ENCODE results near the gene CYP4B1.
"Not testable (repeated sequence)": the region's sequence is repeated elsewhere in the genome, so short reads cannot be mapped to it uniquely, and the experiment has no call there.

Gene CYP4B1

DNA sequence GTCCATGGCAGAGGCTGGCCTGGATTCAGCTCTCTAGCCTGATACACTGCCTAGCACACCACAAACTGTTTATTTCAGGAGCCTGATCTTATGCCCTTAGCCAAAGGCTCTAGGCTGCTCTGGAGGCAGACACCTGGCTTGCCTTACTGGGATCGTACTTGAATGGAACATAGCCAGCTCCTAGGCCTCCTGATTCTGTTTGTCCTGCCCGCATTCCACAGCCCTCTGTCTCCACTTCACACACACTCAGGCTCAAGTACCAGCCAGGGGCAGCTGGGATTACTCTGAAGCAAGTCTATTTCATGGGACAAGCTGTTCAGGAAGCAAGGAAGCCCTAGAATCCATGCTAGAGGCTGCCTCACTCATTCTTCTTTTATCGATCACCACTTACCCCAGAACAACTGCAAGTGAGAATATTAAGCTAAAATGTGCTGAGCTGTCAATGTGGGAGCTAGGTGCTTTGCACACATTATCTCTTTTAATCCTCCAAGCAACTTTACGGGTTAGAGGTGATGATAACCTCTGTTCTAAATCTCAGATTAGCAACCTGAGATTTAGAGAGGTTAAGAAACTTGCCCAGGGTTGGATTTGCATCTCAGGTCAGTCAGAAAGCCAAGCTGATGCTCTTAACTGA is 31.1 kb upstream of the CYP4B1 start:
- Histone ChIP-seq H3K79me2 (ENCODE audit: control insufficient read depth, insufficient read depth, low read length, unreplicated experiment) (no peaks in the 10 kb centered on the region), H3K36me3 (ENCODE audit: insufficient read depth, low read length) (no peaks in the 10 kb centered on the region), H3K4me3 (ENCODE audit: low read depth, low read length) (no peak overlapping the region), H3K4me1 (ENCODE audit: control insufficient read depth, insufficient read depth, low read length, unreplicated experiment) (no peaks in the 10 kb centered on the region), H2AFZ (ENCODE audit: low read length, unreplicated experiment) (no peak overlapping the region), H3K27me3 (ENCODE audit: insufficient read depth, low read length) (peaks cover 21% of the 10 kb centered on the region), H3K27ac (ENCODE audit: low read depth, low read length) (no peak overlapping the region)

GRCh38 chr1:46768445-46768844 is 30.4 kb upstream of the CYP4B1 start:
- Histone ChIP-seq H2AFZ (ENCODE audit: low read length, unreplicated experiment) (no peak overlapping the region), H3K4me3 (ENCODE audit: low read depth, low read length) (no peak overlapping the region), H3K4me1 (ENCODE audit: control insufficient read depth, insufficient read depth, low read length, unreplicated experiment) (no peaks in the 10 kb centered on the region), H3K27ac (ENCODE audit: low read depth, low read length) (no peak overlapping the region), H3K27me3 (ENCODE audit: insufficient read depth, low read length) (peaks cover 21% of the 10 kb centered on the region), H3K36me3 (ENCODE audit: insufficient read depth, low read length) (no peaks in the 10 kb centered on the region), H3K79me2 (ENCODE audit: control insufficient read depth, insufficient read depth, low read length, unreplicated experiment) (no peaks in the 10 kb centered on the region)

DNA sequence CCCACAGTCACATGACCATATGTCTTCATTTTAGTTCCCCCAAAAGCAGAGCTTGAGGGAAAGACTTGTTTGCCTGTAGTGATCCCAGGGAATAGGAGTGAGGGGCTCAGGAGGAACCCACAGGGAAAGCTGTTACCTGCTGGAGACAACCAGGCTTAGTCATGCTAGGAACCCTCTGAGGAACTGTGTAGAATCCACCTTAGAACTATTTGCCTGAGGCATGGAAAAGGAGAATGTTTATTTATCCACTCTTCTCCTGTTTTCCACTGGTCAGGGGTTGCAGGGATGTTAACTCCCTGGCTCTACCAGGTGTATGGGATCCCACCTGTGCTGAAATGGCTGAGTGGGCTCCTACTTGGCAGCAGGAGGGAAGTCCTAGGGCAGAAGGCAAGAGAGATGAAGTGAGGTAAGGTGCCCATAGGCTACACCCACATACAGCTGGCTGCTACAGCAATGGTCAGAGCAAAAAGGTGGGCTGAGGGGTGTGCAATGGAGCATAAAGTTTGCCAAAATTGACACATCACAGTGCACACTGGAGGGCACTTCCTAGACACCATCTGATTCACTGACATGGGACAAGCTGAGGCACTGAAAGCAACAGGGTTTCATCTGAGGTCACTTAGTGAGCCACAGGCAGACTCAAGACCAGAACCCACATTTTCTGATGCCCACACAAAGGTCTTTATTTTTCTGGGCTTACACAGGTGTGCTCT is 29.7 kb upstream of the CYP4B1 start:
- Histone ChIP-seq H3K79me2 (ENCODE audit: control insufficient read depth, insufficient read depth, low read length, unreplicated experiment) (no peaks in the 10 kb centered on the region), H3K27me3 (ENCODE audit: insufficient read depth, low read length) (peaks cover 20% of the 10 kb centered on the region), H3K27ac (ENCODE audit: low read depth, low read length) (no peak overlapping the region), H2AFZ (ENCODE audit: low read length, unreplicated experiment) (no peak overlapping the region), H3K4me1 (ENCODE audit: control insufficient read depth, insufficient read depth, low read length, unreplicated experiment) (no peaks in the 10 kb centered on the region), H3K4me3 (ENCODE audit: low read depth, low read length) (no peak overlapping the region), H3K36me3 (ENCODE audit: insufficient read depth, low read length) (no peaks in the 10 kb centered on the region)

- Histone ChIP-seq H3K79me2 (ENCODE audit: control insufficient read depth, insufficient read depth, low read length, unreplicated experiment) (no peaks in the 10 kb centered on the region), H3K27me3 (ENCODE audit: insufficient read depth, low read length) (peaks cover 14% of the 10 kb centered on the region; the same call in 1 of the 2 replicates), H3K4me1 (ENCODE audit: control insufficient read depth, insufficient read depth, low read length, unreplicated experiment) (no peaks in the 10 kb centered on the region), H3K4me3 (ENCODE audit: low read depth, low read length) (no peak overlapping the region), H2AFZ (ENCODE audit: low read length, unreplicated experiment) (no peak overlapping the region), H3K27ac (ENCODE audit: low read depth, low read length) (no peak overlapping the region), H3K36me3 (ENCODE audit: insufficient read depth, low read length) (no peaks in the 10 kb centered on the region)
Observed at GRCh38 chr1:46770541-46770940, 28.3 kb upstream of the CYP4B1 start.

- Histone ChIP-seq H3K36me3 (ENCODE audit: insufficient read depth, low read length) (no peaks in the 10 kb centered on the region), H2AFZ (ENCODE audit: low read length, unreplicated experiment) (no peak overlapping the region), H3K27me3 (ENCODE audit: insufficient read depth, low read length) (no peaks in the 10 kb centered on the region), H3K4me1 (ENCODE audit: control insufficient read depth, insufficient read depth, low read length, unreplicated experiment) (no peaks in the 10 kb centered on the region), H3K4me3 (ENCODE audit: low read depth, low read length) (no peak overlapping the region), H3K27ac (ENCODE audit: low read depth, low read length) (no peak overlapping the region), H3K79me2 (ENCODE audit: control insufficient read depth, insufficient read depth, low read length, unreplicated experiment) (no peaks in the 10 kb centered on the region)
Observed at GRCh38 chr1:46772571-46772970, 26.3 kb upstream of the CYP4B1 start.

- H2AFZ ChIP-seq (ENCODE audit: low read length, unreplicated experiment), result no peak overlapping the region
- no peaks in the 10 kb centered on the region for H3K4me1 ChIP-seq (ENCODE audit: control insufficient read depth, insufficient read depth, low read length, unreplicated experiment)
- no peak overlapping the region for H3K27ac ChIP-seq (ENCODE audit: low read depth, low read length)
- no peaks in the 10 kb centered on the region for H3K27me3 ChIP-seq (ENCODE audit: insufficient read depth, low read length)
- H3K36me3 ChIP-seq (ENCODE audit: insufficient read depth, low read length), result no peaks in the 10 kb centered on the region
- no peak overlapping the region for H3K4me3 ChIP-seq (ENCODE audit: low read depth, low read length)
- H3K79me2 ChIP-seq (ENCODE audit: control insufficient read depth, insufficient read depth, low read length, unreplicated experiment), result no peaks in the 10 kb centered on the region
Observed at GRCh38 chr1:46774297-46774696, 24.5 kb upstream of the CYP4B1 start.

DNA sequence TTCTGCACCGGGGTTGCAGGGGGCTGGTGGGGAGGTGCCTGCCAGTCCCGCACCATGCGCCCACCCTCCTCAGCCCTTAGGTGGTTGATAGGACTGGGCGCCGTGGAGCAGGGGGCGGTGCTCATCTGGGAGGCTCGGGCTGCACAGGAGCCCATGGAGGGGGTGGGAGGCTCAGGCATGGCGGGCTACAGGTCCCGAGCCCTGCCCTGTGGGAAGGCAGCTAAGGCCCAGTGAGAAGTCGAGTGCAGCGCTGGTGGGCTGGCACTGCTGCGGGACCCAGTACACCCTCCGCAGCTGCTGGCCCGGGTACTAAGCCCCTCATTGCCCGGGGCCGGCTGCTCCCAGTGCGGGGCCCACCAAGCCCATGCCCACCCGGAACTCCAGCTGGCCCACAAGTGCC is 20.4 kb upstream of the CYP4B1 start:
- H3K4me3 ChIP-seq (ENCODE audit: low read depth, low read length); H2AFZ ChIP-seq (ENCODE audit: low read length, unreplicated experiment); H3K27ac ChIP-seq (ENCODE audit: low read depth, low read length); H3K79me2 ChIP-seq (ENCODE audit: control insufficient read depth, insufficient read depth, low read length, unreplicated experiment); H3K36me3 ChIP-seq (ENCODE audit: insufficient read depth, low read length); H3K27me3 ChIP-seq (ENCODE audit: insufficient read depth, low read length); H3K4me1 ChIP-seq (ENCODE audit: control insufficient read depth, insufficient read depth, low read length, unreplicated experiment): not testable (repeated sequence)

GRCh38 chr1:46784666-46785065 is 14.2 kb upstream of the CYP4B1 start:
- Histone ChIP-seq H3K36me3 (ENCODE audit: insufficient read depth, low read length) (no peaks in the 10 kb centered on the region), H2AFZ (ENCODE audit: low read length, unreplicated experiment) (no peak overlapping the region), H3K27me3 (ENCODE audit: insufficient read depth, low read length) (peaks cover 8% of the 10 kb centered on the region; the same call in 1 of the 2 replicates), H3K79me2 (ENCODE audit: control insufficient read depth, insufficient read depth, low read length, unreplicated experiment) (no peaks in the 10 kb centered on the region), H3K27ac (ENCODE audit: low read depth, low read length) (no peak overlapping the region), H3K4me1 (ENCODE audit: control insufficient read depth, insufficient read depth, low read length, unreplicated experiment) (no peaks in the 10 kb centered on the region), H3K4me3 (ENCODE audit: low read depth, low read length) (no peak overlapping the region)

GRCh38 chr1:46788634-46789033 is 10.2 kb upstream of the CYP4B1 start:
- H3K27me3 ChIP-seq (ENCODE audit: insufficient read depth, low read length); H3K4me1 ChIP-seq (ENCODE audit: control insufficient read depth, insufficient read depth, low read length, unreplicated experiment); H3K4me3 ChIP-seq (ENCODE audit: low read depth, low read length); H3K27ac ChIP-seq (ENCODE audit: low read depth, low read length); H3K36me3 ChIP-seq (ENCODE audit: insufficient read depth, low read length); H3K79me2 ChIP-seq (ENCODE audit: control insufficient read depth, insufficient read depth, low read length, unreplicated experiment); H2AFZ ChIP-seq (ENCODE audit: low read length, unreplicated experiment): not testable (repeated sequence)

- Histone ChIP-seq H3K27ac (ENCODE audit: low read depth, low read length) (no peak overlapping the region), H3K27me3 (ENCODE audit: insufficient read depth, low read length) (peaks cover 8% of the 10 kb centered on the region; the same call in 1 of the 2 replicates), H2AFZ (ENCODE audit: low read length, unreplicated experiment) (no peak overlapping the region), H3K79me2 (ENCODE audit: control insufficient read depth, insufficient read depth, low read length, unreplicated experiment) (no peaks in the 10 kb centered on the region), H3K36me3 (ENCODE audit: insufficient read depth, low read length) (no peaks in the 10 kb centered on the region), H3K4me1 (ENCODE audit: control insufficient read depth, insufficient read depth, low read length, unreplicated experiment) (no peaks in the 10 kb centered on the region), H3K4me3 (ENCODE audit: low read depth, low read length) (no peak overlapping the region)
Observed at GRCh38 chr1:46790446-46791101, 8.3 kb upstream of the CYP4B1 start.

DNA sequence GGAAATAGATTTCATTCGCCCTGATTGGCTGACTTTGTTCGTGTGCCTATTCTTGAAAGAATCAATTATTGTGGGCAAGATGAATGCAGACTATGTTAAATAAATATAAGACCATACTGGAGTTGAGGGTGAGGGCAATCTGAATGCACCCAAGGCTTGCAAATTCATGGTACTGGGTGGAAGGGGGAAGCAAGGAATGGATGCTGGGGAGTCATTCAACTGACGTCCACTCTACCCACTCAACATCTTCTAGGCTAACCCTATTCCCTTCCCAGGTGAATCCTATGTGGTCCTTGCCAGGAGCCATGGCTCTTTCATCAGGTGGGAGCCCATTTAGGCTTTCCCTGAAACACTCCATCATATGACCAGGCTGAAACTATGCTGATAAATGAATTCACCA is 5.7 kb upstream of the CYP4B1 start:
- peaks cover 3% of the 10 kb centered on the region; the same call in 1 of the 2 replicates for H3K27me3 ChIP-seq (ENCODE audit: insufficient read depth, low read length)

More for the DNA sequence above, 5.7 kb upstream of the CYP4B1 start:
- Histone ChIP-seq H3K27ac (ENCODE audit: low read depth, low read length) (no peak overlapping the region), H3K4me1 (ENCODE audit: control insufficient read depth, insufficient read depth, low read length, unreplicated experiment) (no peaks in the 10 kb centered on the region), H2AFZ (ENCODE audit: low read length, unreplicated experiment) (no peak overlapping the region), H3K36me3 (ENCODE audit: insufficient read depth, low read length) (no peaks in the 10 kb centered on the region), H3K4me3 (ENCODE audit: low read depth, low read length) (no peak overlapping the region), H3K79me2 (ENCODE audit: control insufficient read depth, insufficient read depth, low read length, unreplicated experiment) (no peaks in the 10 kb centered on the region)
